A172 (cell line): ENCODE measurements around the gene SLC8A3. TPM values are rescaled to one million over a fixed set of nuclear protein-coding genes. Genes with fewer than 3 reads are reported as not detected.
A peak's percentile ranks its signal among the peaks of the same experiment; 100 is the strongest.

Experiments used
- DNase-seq: peaks from one replicate; pipeline ENCODE4 v3.0.0-alpha.2; 2015; ENCODE audit warnings: low spot score
- total RNA-seq: library from RNA; depleted of rRNA; stranded (reverse); fragments of >200 nt; shearing (Covaris generic); gene quantifications from 2 replicates; pipeline ENCODE4 v1.2.3, GENCODE V29; 2014

SLC8A3 gene
- total RNA-seq, 1 experiment from 2014 or later: not detected

GRCh38 chr14:70027785-70028428 is 160.8 kb downstream of the SLC8A3 start:
- peak; percentile 9 for DNase-seq

DNA sequence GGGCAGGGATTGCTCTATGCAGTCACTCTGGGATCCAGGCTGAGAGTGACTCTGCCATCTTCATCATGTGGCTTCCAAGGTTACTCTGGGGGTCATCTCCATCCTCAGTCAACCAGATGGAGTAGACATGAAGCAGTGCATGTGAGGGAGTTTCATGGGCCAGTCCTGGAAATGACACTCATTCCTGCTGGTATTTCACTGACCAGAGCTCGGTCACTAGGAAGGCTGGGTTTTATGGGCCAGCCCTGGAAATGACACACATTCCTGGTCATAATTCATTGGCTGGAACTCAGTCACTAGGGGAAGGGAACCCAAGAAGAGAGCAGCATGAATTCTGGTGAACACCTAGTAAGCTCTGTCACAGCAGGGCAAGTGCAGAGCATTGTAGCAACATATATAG is 164.9 kb downstream of the SLC8A3 start:
- no peak for DNase-seq

DNA sequence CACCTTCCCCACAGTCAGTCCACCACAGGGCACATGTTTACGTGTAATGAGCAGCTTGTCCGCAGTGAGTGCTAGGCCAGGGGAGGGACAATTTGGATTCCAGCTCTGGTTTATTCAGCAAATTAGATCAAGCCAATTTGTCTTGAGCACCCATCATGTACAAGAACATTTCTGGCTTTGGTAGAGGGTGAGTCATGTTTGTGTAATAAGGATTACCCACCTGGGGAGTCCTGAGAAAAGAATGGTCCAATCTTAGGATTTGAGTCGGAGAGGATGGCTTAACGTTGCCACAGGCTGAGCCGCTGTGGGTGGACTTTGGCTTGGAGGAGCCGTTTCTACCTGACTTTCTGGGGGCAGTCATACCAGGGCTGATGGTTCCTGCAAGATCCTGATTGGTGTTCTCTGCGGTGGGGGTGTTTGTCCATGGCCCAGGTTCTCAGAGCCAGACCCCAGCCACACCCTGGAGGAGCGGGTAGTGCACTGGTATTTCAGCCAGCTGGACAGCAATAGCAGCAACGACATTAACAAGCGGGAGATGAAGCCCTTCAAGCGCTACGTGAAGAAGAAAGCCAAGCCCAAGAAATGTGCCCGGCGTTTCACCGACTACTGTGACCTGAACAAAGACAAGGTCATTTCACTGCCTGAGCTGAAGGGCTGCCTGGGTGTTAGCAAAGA is 165.8 kb downstream of the SLC8A3 start:
- no peak for DNase-seq

- DNase-seq: no peak
Observed at GRCh38 chr14:70021548-70022220, 167.1 kb downstream of the SLC8A3 start.

DNA sequence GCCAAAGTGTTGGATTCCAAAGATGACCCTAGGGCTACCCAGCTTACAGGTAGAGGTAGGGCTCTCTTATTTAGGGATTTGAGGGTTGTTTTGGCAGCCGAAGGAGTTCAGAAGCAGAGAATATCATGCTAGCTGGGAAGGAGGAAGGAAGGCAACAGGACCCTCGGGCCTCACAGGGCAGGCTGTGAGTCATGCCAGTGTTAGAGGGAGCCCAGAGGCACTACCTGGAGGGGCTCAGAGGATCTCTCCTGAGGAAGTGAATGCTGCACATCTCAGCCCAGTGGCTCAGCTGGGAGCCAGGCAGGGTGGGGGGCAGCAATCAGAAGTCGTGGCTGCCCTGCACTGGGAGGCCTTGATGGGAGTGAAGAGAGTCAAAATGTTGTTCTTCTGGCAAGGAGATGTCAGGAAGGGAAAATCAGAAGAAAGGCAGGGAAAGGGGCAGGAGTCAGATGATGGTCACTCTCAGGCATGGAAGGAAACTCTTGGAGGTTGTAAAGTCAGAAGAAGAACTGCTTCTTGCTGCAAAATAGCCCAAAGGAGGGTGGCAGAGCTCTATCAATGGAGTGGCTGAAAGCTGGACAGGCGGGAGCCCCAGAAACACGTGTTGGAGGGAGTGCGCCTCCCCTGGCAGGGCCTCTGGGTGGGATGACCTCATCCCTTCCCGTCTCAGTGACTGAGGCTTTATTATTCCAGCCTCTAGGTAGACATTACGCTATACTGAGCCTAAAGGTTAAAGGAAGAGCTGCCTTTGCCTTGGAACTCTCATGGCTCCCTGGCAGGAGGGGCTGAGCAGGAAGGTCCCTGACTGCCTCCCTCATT is 168.2 kb downstream of the SLC8A3 start:
- no peak for DNase-seq

DNA sequence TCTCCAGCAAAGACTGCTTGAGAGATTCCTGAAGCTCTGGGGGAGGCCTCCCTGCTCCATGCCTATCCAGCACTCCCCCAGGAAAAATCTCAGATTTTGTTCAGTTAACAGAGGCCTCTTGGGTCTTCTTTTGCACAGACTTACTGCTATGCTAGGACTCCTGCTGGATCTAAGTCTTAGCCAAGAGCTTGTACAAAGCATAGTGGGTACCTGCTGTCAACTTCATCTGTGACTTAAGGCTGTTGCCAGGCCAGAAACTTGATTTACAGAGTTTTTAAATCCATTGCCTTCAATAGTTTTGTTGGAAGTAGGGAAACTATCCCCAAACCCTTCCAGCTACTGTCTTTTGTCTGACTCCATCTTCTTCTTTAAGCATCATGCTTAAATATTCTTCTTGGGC is 169.1 kb downstream of the SLC8A3 start:
- no peak for DNase-seq

- no peak for DNase-seq
Observed at GRCh38 chr14:70018713-70019211, 170.0 kb downstream of the SLC8A3 start.

GRCh38 chr14:70018230-70018629 is 170.5 kb downstream of the SLC8A3 start:
- no peak for DNase-seq

GRCh38 chr14:70014406-70015095 is 174.2 kb downstream of the SLC8A3 start:
- no peak for DNase-seq

DNA sequence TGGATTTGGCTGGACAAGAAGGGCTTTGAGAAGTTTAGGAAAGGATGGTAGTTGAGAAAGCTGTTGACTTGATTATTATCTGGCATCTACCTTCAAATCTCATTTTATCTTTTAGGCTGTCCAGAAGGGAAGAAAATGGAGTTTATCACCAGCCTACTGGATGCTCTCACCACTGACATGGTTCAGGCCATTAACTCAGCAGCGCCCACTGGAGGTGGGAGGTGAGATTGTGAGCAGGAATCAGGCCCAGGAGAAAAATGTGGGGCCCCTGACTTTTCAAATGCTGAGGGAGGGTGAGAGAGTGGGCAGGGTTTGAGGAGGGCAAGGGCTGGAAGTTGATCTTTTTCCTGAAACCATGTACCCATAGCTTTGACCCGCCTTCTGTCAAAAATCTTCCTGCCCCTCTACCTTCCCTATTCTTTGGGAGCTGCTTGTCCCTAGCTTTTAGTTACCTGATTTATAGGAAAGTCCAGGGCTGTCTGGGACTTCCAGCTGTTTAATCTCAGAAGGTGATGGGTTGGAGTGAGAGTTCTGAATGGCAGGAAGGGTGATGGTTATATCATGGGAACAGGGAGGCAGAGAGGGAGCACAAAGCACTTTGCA is 175.4 kb downstream of the SLC8A3 start:
- DNase-seq: peak; percentile 11

DNA sequence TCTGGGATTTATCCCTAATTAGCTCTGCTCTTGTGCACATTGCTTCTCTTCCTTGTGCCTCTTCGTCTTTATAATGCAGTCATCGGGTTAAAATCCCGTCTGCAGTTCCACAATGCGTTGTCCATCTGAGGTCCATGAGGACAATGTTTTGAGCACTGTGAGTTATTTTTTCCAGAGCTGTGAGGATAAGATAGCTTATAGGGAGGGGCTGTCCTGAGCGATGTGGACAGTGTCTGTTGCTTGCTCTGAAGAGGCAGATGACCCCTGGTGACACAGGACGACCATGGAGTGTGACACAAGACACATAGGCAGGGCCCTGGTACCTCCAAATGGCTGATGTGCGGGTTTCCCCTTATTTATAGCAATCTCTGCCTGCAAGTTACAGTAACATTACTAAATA is 177.0 kb downstream of the SLC8A3 start:
- no peak for DNase-seq

GRCh38 chr14:70011098-70011497 is 177.7 kb downstream of the SLC8A3 start:
- no peak for DNase-seq

GRCh38 chr14:70009961-70010360 is 178.8 kb downstream of the SLC8A3 start:
- DNase-seq: no peak

GRCh38 chr14:70008284-70009262 is 180.2 kb downstream of the SLC8A3 start:
- DNase-seq: no peak

- no peak for DNase-seq
Observed at GRCh38 chr14:70006699-70007098, 182.1 kb downstream of the SLC8A3 start.

DNA sequence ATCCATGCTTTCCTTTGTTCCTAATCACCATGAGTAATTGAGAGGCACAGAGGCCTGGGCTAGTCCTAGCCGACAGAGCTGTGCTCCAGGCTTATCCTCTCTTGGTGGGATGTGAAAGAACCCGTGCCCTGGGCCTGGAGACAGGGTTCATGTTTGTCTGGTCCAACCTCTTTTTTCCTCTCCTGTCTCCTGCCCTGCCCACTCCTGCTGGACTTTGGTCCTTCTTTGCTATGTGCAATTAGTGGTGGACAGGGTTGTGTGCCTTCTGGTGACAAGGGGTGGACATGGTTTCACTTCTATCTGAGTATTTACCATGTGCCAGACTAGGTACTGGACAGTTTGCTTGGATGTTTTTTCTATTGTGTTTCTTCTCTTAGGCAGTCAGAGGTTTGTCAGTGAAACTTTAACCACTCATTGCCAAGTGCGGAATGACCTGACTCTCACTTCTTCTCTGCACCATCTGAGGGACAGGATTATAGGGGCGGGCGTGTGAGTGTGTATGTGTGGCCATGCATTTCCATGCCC is 183.4 kb downstream of the SLC8A3 start:
- no peak for DNase-seq

GRCh38 chr14:70004791-70005190 is 184.0 kb downstream of the SLC8A3 start:
- DNase-seq: no peak

GRCh38 chr14:70002589-70003346 is 186.0 kb downstream of the SLC8A3 start:
- DNase-seq: no peak

- no peak for DNase-seq
Observed at GRCh38 chr14:70000601-70001000, 188.2 kb downstream of the SLC8A3 start.
